HFF-Myc (cell line): Measurements from ENCODE around the gene RGS10.
"Not testable (repeated sequence)": the region's sequence is repeated elsewhere in the genome, so short reads cannot be mapped to it uniquely, and the experiment has no call there.

Experiments
- DNase-seq: peaks from one replicate; pipeline ENCODE4 v3.0.0-alpha.2; 2011; ENCODE audit warnings: low read depth; ENCODE audit errors: extremely low read depth
- H3K4me3 ChIP-seq: replicated peaks from 2 replicates; pipeline ENCODE4 v1.5.1; 2011; ENCODE audit warnings: low read depth, mild to moderate bottlenecking, control low read depth, low read length
- CTCF ChIP-seq: IDR thresholded peaks from 2 replicates; pipeline ENCODE4 v1.5.1; 2012; ENCODE audit warnings: mild to moderate bottlenecking, low read depth, low read length, control low read depth; ENCODE audit errors: missing control alignments

The RGS10 gene

DNA sequence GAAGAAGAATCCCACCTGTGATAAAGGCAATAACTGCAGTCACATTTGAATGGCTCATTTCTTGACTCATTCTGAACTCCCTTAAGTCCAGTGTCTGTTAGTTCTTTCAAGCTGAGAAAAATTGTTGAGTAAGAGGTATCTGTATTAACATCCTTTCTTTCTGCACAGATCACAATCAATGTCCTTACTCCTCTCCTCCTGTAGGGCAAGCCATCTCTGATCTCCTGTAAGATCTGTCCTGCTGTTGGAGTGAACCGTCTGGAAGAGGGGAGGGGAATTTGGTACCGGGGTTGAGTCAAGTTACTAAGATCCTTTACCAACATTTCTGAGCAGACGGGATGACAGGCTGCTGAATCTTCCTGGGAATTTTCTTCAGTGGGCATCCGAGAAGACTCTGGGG, 19.6 kb upstream of the RGS10 start:
- no peak for TF ChIP-seq CTCF
- no peak overlapping the region for H3K4me3 ChIP-seq
- no peak for DNase-seq

- not testable (repeated sequence) for DNase-seq, H3K4me3 ChIP-seq
These were observed 17.0 kb upstream of the RGS10 start for GRCh38 chr10:119559511-119559910.

GRCh38 chr10:119556081-119556480, 13.6 kb upstream of the RGS10 start:
- not testable (repeated sequence) for DNase-seq, H3K4me3 ChIP-seq

GRCh38 chr10:119555178-119555784, 12.8 kb upstream of the RGS10 start:
- no peak for TF ChIP-seq CTCF
- no peak for DNase-seq
- no peak overlapping the region for H3K4me3 ChIP-seq

GRCh38 chr10:119550827-119551226, 8.3 kb upstream of the RGS10 start:
- no peak for DNase-seq
- H3K4me3 ChIP-seq = no peak overlapping the region
- no peak for TF ChIP-seq CTCF

DNA sequence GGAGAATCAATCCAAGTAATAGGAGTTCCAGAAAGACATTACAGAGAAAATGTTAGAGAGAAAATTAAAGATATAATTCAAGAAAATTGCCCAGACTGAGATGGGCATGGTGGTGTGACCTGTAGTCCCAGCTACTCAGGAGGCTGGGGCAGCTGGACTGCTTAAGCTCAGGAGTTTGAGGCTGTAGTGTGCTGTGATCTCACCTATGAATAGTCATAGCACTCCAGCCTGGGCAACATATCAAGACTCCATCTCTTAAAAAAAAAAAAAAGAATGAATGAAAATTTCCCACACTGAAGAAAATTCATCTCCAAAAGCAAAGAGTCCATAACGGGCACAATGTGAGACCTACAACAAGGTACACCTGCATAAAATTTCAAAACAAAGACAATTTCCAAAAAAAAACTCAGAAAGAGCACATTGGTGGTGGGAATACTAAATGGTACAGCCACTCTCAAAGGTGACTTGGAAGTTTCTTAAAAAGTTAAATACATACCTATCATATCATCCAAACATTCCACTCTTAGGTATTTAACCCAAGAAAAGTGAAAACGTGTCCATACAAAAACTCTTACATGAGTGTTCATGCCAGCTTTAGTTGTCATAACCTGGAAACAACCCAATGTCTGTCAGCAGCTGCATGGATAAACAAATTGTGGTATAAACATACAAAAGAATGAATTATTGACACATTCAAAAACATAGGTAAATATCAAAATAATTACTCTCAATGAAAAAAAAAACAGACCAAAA, 6.9 kb upstream of the RGS10 start:
- no peak for TF ChIP-seq CTCF
- no peak overlapping the region for H3K4me3 ChIP-seq
- DNase-seq = no peak

DNA sequence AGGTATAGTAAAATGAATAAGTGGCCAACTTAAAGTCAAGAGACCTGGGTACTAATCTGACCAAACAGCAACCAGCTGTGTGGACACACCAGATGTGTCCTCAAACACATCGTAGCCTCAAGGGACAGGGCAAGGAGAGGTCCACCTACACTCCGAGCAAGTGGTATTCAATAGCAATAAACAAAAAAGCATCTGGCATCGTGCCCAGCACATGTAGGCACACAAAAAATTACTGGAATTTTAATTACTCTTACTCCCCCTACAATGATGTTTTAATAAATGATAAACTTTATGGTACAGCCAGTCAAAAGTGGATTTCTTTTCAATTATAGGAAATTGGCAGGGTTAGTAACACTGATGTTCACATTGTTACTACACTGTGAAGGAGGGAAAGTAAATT, 3.5 kb upstream of the RGS10 start:
- no peak overlapping the region for H3K4me3 ChIP-seq
- TF ChIP-seq CTCF = no peak
- no peak for DNase-seq

DNA sequence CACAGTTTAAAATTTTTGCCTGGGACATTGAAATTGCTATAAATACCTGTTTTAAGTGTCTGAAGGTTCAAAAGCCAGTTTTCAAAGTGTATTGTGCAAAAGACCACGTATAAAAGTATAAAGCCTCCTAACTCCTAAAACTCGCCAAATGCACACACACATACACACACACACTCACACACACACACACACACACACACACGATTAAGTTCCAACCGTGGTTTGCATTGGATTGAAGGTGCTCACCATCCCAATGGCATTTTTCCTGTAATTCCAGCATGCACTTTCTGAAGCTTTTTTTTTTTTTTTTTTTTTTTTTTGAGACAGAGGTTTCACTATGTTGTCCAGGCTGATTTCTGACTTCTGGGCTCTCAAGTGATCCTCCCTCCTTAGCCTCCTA, 2.8 kb upstream of the RGS10 start:
- no peak for DNase-seq
- H3K4me3 ChIP-seq = no peak overlapping the region
- no peak for TF ChIP-seq CTCF
